HG02885 (cell line): ENCODE measurements around the gene PRR22.
"Not testable (repeated sequence)": the region's sequence is repeated elsewhere in the genome, so short reads cannot be mapped to it uniquely, and the experiment has no call there.

Experiments used
- ATAC-seq: cut with Tn5 transposase; IDR thresholded peaks from one replicate; pipeline ENCODE4 v1.9.1; 2021; ENCODE audit warnings: mild to moderate bottlenecking; ENCODE audit not compliant: unreplicated experiment, poor library complexity

PRR22 gene

GRCh38 chr19:5793188-5793587, 8.6 kb upstream of the PRR22 start:
- no peak for ATAC-seq

- ATAC-seq: no peak
Measured at GRCh38 chr19:5792224-5792623, 7.7 kb upstream of the PRR22 start.

GRCh38 chr19:5790559-5791520, 6.3 kb upstream of the PRR22 start, which contains the start of gene DUS3L:
DUS3L (minus strand) TSS chr19:5791163; CDS start chr19:5791141, 22 bp downstream.
- ATAC-seq: peak; percentile 90

DNA sequence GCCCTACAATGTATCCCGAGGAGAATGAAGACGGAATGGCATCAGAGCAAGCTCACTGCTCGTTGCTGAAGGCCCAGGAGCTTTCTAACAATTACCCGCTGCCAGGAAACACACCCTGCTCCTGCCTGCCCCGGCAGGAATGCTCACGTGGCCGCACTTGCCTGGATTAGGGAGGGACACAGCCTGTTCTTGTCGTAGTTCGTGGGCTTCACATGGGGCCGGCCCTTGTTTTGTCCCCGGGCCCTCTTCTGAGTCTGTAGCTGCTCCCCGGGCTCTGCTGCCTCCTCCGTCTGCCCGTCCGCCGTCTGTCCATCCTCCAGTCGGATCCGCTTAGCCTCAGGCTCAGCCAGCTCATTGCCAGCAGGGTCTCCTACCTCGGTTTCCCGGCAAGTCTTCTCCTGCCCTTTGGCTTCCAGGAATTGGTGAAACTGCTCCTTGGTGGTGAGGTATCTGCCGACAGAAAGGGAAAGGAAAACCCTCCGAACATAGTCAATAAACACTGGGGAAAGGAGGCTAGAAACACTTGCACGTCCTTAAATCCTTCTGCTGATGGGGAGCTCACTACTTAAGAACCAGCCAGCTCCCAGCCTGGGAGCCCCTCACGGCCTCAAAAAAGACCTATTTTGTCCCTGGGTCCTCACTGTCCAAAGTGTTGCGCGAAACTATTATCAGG, 5.5 kb upstream of the PRR22 start:
- ATAC-seq: no peak

DNA sequence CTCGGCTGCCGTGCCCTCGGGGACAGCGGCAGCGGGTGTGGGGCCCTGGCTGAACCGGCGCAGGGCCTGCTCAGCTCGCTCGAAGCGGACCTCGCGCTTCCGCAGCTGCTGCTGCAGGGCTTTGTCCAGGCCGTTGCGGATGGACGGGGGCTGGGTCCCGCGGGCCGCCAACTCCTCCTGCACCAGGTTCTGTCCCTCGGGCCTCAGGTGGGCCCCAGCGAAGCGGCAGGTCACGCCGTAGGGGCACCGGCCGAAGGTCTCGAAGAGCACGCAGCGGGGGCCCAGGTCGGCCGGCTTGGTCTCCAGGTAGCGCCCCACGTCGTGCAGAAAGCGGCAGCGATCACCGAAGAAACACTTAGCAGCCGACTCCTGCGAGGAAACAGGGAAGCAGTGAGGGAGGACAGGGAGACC, 4.8 kb upstream of the PRR22 start:
- ATAC-seq: no peak

DNA sequence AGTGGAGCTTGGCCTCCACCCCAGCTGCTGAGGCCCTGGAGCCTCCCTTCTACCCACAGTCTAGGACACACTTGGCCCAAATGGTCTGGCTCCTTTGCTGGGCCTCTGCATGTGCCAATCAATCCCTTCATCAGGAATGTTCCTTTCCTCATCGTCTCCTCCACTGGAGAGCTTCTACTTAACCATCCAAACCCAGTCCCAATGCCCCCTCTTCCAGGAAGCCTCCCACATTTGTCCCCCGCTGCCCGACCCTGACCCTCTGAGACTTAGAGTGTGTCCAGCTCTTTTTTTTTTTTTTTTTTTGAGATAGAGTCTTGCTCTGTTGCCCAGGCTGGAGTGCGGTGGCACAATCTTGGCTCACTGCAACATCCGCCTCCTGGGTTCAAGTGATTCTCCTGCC, 3.9 kb upstream of the PRR22 start:
- no peak for ATAC-seq

DNA sequence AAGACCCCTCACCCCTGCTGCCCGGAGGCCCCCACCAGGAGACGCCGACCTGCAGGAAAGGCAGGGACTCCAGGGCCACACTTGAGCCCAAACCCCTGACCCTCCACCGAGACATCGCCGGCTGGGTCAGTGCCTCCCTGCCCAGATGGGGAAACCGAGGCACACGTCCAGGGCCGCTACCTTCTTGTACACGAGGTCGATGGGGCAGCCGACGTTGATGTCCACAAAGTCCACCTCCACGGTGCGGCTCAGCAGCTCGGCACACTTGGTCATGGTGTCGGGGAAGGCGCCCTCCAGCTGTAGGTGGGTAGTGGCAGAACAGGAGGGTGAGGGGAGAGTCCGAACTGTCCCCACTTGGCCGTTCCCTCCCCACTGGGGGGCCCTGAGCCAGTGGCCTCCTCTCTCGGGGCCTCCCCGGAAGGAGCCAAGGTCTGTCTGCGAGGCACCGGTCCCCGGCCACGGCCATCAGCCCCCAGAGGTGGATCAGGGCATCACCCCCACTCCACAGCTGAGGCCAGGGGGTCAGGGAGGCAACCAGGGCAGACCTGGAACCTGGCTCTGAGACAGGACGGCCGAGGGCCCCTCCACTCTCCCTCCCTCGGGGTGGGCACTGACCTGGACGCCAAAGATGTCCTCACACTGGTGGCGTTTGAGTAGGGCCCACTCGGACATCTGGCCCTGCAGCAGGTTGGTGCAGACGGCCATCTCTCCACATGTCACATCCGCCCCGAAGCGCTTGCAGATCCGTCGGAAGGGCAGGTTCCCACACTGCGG, 3.0 kb upstream of the PRR22 start:
- ATAC-seq: no peak

DNA sequence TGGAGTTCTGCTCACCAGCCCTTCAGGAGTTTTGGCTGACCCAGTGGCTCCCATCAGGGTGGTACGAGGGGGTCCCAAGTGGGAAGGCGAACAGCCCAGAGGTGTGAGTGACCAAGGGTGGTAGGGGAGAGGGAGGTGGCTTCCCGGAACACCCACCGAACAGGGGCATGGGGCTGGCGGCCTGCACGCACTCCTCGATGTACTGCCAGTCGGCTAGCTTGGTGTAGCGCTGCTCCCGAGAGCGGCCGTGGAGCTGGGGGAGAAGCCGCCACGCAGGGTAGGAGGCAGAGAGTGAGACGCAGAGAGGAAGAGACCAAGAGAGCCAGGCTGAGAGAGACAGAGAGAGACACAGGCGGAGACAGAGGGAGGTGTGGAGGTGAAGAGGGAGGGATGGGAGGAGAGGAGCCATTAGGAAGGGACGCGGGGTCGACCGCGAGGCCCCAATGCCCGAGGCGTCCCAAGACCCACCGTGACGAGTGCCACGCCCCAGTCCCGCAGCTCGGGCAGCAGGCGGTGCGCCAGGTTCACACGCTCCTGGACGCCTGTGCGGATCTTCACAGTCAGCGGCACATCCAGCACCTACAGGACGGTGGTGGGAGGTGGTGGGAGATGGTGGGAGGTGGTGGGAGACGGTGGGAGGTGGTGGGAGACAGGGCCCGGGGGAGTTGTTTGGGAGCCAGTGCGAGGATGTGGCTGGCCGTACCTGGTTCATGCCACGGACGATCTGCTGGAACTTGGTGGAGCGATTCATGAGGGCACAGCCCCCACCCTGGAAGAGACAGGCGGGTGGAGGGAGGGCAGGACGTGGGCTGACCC, 2.3 kb upstream of the PRR22 start:
- no peak for ATAC-seq

DNA sequence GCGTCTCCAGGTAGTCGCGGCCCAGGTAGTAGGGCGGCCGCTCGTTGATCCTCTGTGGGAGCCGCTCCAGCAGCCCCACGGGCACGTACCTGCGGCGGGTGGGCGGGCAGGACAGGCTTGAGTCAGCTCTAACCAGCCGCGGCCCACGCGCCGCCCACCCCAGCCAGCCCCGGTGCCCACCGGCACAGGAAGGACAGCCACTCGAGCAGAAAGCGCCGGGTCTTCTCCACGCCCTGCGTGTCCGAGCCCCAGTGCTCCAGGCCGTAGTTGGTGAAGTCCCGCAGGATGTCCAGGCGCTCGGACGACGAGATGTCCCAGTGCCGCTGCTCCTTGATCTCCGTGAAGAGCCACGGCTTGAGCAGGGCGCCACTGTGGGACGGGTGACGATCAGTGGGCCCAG, 877 bp upstream of the PRR22 start:
- ATAC-seq: no peak

GRCh38 chr19:5782945-5783919, 1.3 kb downstream of the PRR22 start:
- no peak for ATAC-seq

DNA sequence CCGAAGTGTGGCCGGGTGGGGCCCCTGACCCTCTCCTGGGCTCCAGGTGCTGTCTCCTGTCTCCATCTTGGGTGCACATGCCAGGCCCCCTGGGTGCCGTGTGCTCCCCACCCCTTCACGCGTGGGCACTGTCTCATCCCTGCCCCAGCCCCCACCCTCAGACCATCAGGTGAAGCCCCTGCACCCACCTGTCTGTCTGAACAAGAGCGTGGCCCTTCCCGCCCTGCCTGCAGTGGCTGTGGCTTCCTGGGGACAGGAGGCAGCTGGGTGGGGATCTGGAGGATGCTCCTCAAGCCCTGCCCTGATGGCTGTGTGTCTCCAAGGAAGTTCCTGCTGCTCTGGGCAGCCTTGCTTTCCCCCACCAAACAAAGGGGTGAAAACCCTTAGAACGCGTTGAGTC, 2.2 kb downstream of the PRR22 start:
- no peak for ATAC-seq

- ATAC-seq: not testable (repeated sequence)
Measured at GRCh38 chr19:5780916-5781315, 3.6 kb downstream of the PRR22 start.

- ATAC-seq: no peak
Measured at GRCh38 chr19:5778402-5778801, 6.1 kb downstream of the PRR22 start.

DNA sequence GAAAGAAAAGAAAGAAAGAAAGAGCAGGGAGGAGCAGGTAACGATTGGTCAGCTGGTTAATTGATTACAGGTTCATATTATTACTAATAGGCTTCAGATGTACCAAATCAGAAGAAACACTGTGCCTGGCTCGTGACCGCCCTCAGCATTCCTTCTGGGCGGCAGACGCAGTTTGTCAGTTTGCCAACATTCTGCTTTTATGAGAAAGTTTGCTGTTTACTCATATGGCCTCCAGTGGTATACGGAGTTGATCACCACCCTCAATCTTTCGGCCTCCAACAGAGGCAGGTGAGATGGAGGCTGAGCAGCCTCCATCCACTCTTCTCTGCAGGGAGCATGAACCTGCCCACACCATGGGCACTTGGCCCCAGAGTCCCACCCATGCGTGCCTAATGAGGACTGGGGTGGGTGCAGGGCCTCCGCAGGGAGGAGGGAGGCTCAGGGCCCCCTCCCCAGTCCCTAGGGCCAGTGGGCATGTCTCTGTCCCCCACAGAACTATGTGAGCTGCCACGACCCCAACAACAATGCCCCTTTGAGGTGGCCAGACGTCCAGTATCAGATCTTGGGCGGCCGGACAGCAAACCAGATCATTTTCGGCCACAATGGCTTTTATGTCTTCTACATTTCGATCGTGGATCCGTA, 8.8 kb downstream of the PRR22 start:
- no peak for ATAC-seq

- no peak for ATAC-seq
Measured at GRCh38 chr19:5774921-5775320, 9.6 kb downstream of the PRR22 start.

DNA sequence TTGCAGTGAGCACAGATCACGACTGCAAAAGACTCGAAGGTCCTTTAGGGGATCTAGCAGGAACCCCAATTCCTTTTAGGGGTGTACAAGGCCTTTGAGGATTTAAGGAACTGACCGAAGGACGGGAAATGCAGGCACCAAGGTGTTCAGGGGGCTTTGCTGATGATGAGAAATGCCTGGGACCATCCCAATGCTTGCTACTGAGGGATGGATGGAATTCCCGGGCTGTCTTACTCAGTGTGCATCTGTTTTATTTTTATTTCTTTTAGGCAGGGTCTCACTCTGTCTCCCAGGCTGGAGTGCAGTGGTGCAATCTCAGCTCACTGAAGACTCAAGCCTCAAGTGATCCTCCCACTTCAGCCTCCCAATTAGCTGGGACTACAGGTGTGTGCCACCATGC, 11.3 kb downstream of the PRR22 start:
- ATAC-seq: no peak

- ATAC-seq: no peak
Measured at GRCh38 chr19:5772416-5772815, 12.1 kb downstream of the PRR22 start.

DNA sequence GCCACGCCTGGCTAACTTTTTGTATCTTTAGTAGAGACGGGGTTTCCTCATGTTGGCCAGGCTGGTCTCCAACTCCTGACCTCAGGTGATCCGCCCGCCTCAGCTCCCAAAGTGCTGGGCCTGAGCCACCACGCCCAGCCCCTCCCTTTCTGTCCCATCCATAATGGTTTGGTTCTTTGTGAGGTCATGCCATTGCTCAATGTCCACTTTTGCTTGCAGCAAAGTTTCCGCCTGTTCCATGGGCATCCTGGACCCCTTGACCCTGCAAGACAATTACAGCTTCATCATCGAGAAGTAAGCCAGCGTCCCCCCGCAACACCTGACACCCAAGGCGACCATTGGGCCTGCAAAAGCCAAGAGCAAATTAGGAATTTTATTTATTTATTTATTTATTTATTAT, 16.6 kb downstream of the PRR22 start:
- no peak for ATAC-seq
